HepG2 (cell line): ENCODE data around the gene NAGS.

Experiments
- NCOR1 ChIP-seq: fragments of 200-600 bp; sonication (generic); IDR thresholded peaks from 2 replicates; pipeline ENCODE4 v1.7.0; 2017; ENCODE audit warnings: antibody characterized with exemption, low read length, borderline replicate concordance
- NR1H2 ChIP-seq: sonication (generic); formaldehyde crosslinking; IDR thresholded peaks from 2 replicates; pipeline ENCODE4 v1.8.1; 2022; ENCODE audit warnings: low read depth, missing genetic modification reagents, borderline replicate concordance
- TF ChIP-seq, protein P1 (sequence below), 2 experiments: fragments of 450-650 bp in 1 of 2; sonication (generic) in 1 of 2; formaldehyde crosslinking; IDR thresholded peaks; 2 replicates each; pipeline versions ENCODE4 v1.5.0 to v1.8.0; 2020 to 2022; ENCODE audit warnings: mild to moderate bottlenecking in 1 of 2, missing genetic modification reagents in 1 of 2

DNA sequence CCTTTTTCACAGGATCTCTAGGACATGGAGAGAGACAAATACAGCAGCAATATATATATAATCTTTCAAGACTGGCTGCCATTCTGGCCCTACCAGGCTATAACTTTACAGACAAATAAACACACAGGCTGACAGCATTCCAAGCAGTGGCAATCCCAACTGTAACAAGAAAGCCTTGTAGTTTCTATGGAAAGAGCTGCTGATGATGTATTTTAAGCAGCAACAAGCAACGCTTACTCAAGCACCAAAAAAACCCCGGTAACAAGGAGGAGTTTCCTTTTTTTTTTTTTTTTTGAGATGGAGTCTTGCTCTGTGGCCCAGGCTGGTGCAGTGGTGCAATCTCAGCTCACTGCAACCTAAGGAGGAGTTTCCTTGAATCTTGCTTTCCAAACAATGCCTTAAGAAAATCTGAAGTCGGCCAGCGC lies 38.9 kb downstream of the NAGS start:
- TF ChIP-seq NR1H2 (CRISPR knock-in tag), result no peak
- TF ChIP-seq NCOR1, result no peak
- TF ChIP-seq, protein P1, sequence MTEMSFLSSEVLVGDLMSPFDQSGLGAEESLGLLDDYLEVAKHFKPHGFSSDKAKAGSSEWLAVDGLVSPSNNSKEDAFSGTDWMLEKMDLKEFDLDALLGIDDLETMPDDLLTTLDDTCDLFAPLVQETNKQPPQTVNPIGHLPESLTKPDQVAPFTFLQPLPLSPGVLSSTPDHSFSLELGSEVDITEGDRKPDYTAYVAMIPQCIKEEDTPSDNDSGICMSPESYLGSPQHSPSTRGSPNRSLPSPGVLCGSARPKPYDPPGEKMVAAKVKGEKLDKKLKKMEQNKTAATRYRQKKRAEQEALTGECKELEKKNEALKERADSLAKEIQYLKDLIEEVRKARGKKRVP (CRISPR knock-in tag; IDR thresholded peaks at IDR 0.05), result no peak
